Ishikawa (cell line): ENCODE measurements around the gene TRIB2.

Experiments used
- CEBPB ChIP-seq: IDR thresholded peaks from 2 replicates; pipeline ENCODE4 v1.6.1; 2012
- CREB1 ChIP-seq: IDR thresholded peaks from 2 replicates; pipeline ENCODE4 v1.6.1; 2012; ENCODE audit warnings: low read depth
- EGR1 ChIP-seq: IDR thresholded peaks from 2 replicates; pipeline ENCODE4 v1.6.1; 2012
- EP300 ChIP-seq: IDR thresholded peaks from 2 replicates; pipeline ENCODE4 v1.6.1; 2012; ENCODE audit warnings: borderline replicate concordance
- FOXM1 ChIP-seq: IDR thresholded peaks from 2 replicates; pipeline ENCODE4 v1.6.1; 2012; ENCODE audit warnings: low read depth, borderline replicate concordance
- MAX ChIP-seq: IDR thresholded peaks from 2 replicates; pipeline ENCODE4 v1.6.1; 2012
- NFIC ChIP-seq: IDR thresholded peaks from 2 replicates; pipeline ENCODE4 v1.6.1; 2012
- RAD21 ChIP-seq: IDR thresholded peaks from 2 replicates; pipeline ENCODE4 v1.6.1; 2012; ENCODE audit warnings: low read depth
- REST ChIP-seq: IDR thresholded peaks from 2 replicates; pipeline ENCODE4 v1.6.1; 2012; ENCODE audit warnings: low read depth, mild to moderate bottlenecking
- TAF1 ChIP-seq: IDR thresholded peaks from 2 replicates; pipeline ENCODE4 v1.6.1; 2012; ENCODE audit warnings: low read depth, mild to moderate bottlenecking
- TCF12 ChIP-seq: IDR thresholded peaks from 2 replicates; pipeline ENCODE4 v1.6.1; 2012; ENCODE audit warnings: low read depth
- TEAD4 ChIP-seq: IDR thresholded peaks from 2 replicates; pipeline ENCODE4 v1.6.1; 2012
- USF1 ChIP-seq: IDR thresholded peaks from 2 replicates; pipeline ENCODE4 v1.6.1; 2012
- YY1 ChIP-seq: IDR thresholded peaks from 2 replicates; pipeline ENCODE4 v1.6.1; 2012; ENCODE audit warnings: low read depth
- ZBTB7A ChIP-seq: IDR thresholded peaks from 2 replicates; pipeline ENCODE4 v1.6.1; 2012; ENCODE audit warnings: low read depth

The TRIB2 gene

GRCh38 chr2:12719400-12720277 lies 2.9 kb downstream of the TRIB2 start:
- TF ChIP-seq TCF12 (no peak), RAD21 (no peak), NFIC (no peak), USF1 (no peak), EGR1 (no peak), CEBPB (no peak), MAX (no peak), EP300 (no peak), TEAD4 (no peak), REST (no peak), CREB1 (no peak), FOXM1 (no peak), ZBTB7A (no peak), TAF1 (no peak), YY1 (no peak)

- no peak for TF ChIP-seq TCF12
- TF ChIP-seq CEBPB: no peak
- TF ChIP-seq CREB1: no peak
- TF ChIP-seq RAD21: no peak
- no peak for TF ChIP-seq EGR1
These were observed 3.5 kb downstream of the TRIB2 start for GRCh38 chr2:12720278-12720620.

GRCh38 chr2:12720754-12721378 lies 4.1 kb downstream of the TRIB2 start:
- TF ChIP-seq MAX (no peak), TCF12 (no peak), ZBTB7A (no peak), EGR1 (no peak)

- no peak for TF ChIP-seq MAX
- no peak for TF ChIP-seq EP300
- no peak for TF ChIP-seq EGR1
- TF ChIP-seq ZBTB7A: no peak
- TF ChIP-seq NFIC: no peak
- no peak for TF ChIP-seq TEAD4
- no peak for TF ChIP-seq TAF1
These were observed 5.1 kb downstream of the TRIB2 start for GRCh38 chr2:12721566-12722446.

GRCh38 chr2:12722447-12723316 lies 5.9 kb downstream of the TRIB2 start:
- no peak for TF ChIP-seq USF1
- no peak for TF ChIP-seq MAX
- TF ChIP-seq TCF12: no peak
- no peak for TF ChIP-seq NFIC
- no peak for TF ChIP-seq EGR1

- TF ChIP-seq MAX (no peak), CEBPB (no peak), CREB1 (no peak), TEAD4 (no peak), YY1 (no peak), RAD21 (no peak), NFIC (no peak), ZBTB7A (no peak), EP300 (no peak), REST (no peak)
These were observed 7.2 kb downstream of the TRIB2 start for GRCh38 chr2:12723736-12724463.
